HepG2 (cell line): ENCODE data around the gene PTH1R. TPM values are rescaled to one million over a fixed set of nuclear protein-coding genes. Genes with fewer than 3 reads are reported as not detected.

Experiments used
- ATAC-seq: fragments of 200-7000 bp; cut with Tn5 transposase; 3 replicates; pipeline ENCODE4 v1.9.1; 2020; ENCODE audit warnings: mild to moderate bottlenecking, moderate library complexity
- BruUV-seq: library from RNA; stranded (reverse); fragments of 400-500 nt; replicated peaks from 2 replicates; lab custom pipeline; 2021; lab: Mats Ljungman, UMichigan
- CTCF ChIA-PET: fragments of 300-600 bp; formaldehyde crosslinking; extraction: SDS; loops from one replicate; lab custom pipeline; 2021; ENCODE audit warnings: low total read pairs, inconsistent platforms, low intra/inter-chr PET ratio; lab: Yijun Ruan, JAX
- POLR2A ChIA-PET: fragments of 350-600 bp; sonication (Branson Sonifier 250); formaldehyde crosslinking; loops from one replicate; lab custom pipeline; 2020; ENCODE audit warnings: antibody characterized with exemption, inconsistent platforms; lab: Yijun Ruan, JAX
- DNase-seq: peaks from one replicate; pipeline ENCODE4 v3.0.0-alpha.2; 2015; ENCODE audit warnings: low spot score
- FAIRE-seq: peaks from 3 replicates; lab custom pipeline; 2011; peaks lifted over from hg19 to GRCh38; lab: Jason Lieb, UNC
- H2AFZ ChIP-seq: one replicate; pipeline ENCODE4 v1.6.1; 2011; ENCODE audit warnings: low read length, inconsistent platforms
- H3K27ac ChIP-seq: fragments of 300-600 bp; 3 replicates; pipeline ENCODE4 v1.8.0; 2011; ENCODE audit warnings: mixed run types, mild to moderate bottlenecking, mixed read lengths, low read length, inconsistent platforms; ENCODE audit not compliant: insufficient read depth; ENCODE audit errors: extremely low read length
- H3K27me3 ChIP-seq, 2 experiments: fragments of 200-600 bp in 1 of 2; 2 replicates in 1 of 2; 3 replicates in 1 of 2; pipeline versions ENCODE4 v1.6.0 to v1.8.0; 2011; ENCODE audit warnings: low read length in 2 of 2, mild to moderate bottlenecking in 2 of 2, moderate library complexity in 2 of 2, inconsistent platforms in 1 of 2; ENCODE audit not compliant: insufficient read depth in 2 of 2, control insufficient read depth in 1 of 2
- H3K36me3 ChIP-seq, 2 experiments: fragments of 200-600 bp in 1 of 2; replicated peaks in 1 of 2; 2 replicates in 1 of 2; 3 replicates in 1 of 2; pipeline versions ENCODE4 v1.5.1 to v1.8.0; 2011; ENCODE audit warnings: low read length in 2 of 2, inconsistent platforms in 1 of 2; ENCODE audit not compliant: insufficient read depth in 2 of 2, control insufficient read depth in 1 of 2
- H3K4me1 ChIP-seq: 2 replicates; pipeline ENCODE4 v1.5.1; 2012; ENCODE audit warnings: low read length, inconsistent platforms; ENCODE audit not compliant: insufficient read depth
- H3K4me2 ChIP-seq: 2 replicates; pipeline ENCODE4 v1.6.0; 2011; ENCODE audit warnings: low read depth, low read length, inconsistent platforms
- H3K4me3 ChIP-seq, 3 experiments: fragments of 200-600 bp in 1 of 3; sonication (generic), shearing (Covaris generic) in 1 of 3; replicated peaks in 1 of 3; 2 replicates each; pipeline ENCODE4 v1.5.1; 2011 to 2016; ENCODE audit warnings: low read length in 3 of 3, inconsistent platforms in 2 of 3, low read depth in 2 of 3, mild to moderate bottlenecking in 2 of 3, control low read depth in 1 of 3, mixed read lengths in 1 of 3; ENCODE audit not compliant: insufficient read depth in 1 of 3
- H3K79me2 ChIP-seq: one replicate; pipeline ENCODE4 v1.6.1; 2011; ENCODE audit warnings: low read length, inconsistent platforms; ENCODE audit not compliant: insufficient read depth
- H3K9ac ChIP-seq: 2 replicates; pipeline ENCODE4 v1.6.0; 2011; ENCODE audit warnings: mild to moderate bottlenecking, low read depth, low read length, inconsistent platforms; ENCODE audit not compliant: insufficient read depth
- H3K9me3 ChIP-seq: 2 replicates; pipeline ENCODE4 v1.5.1; 2012; ENCODE audit warnings: mild to moderate bottlenecking, low read length
- H4K20me1 ChIP-seq: 2 replicates; pipeline ENCODE4 v1.6.0; 2011; ENCODE audit warnings: inconsistent platforms, mild to moderate bottlenecking, low read length, moderate library complexity; ENCODE audit not compliant: insufficient read depth
- LCORL ChIP-seq, 2 experiments: fragments of 450-650 bp in 1 of 2; sonication (generic) in 1 of 2; formaldehyde crosslinking in 1 of 2; IDR thresholded peaks; 2 replicates each; pipeline versions ENCODE4 v1.5.0 to v1.6.1; 2017 to 2020; ENCODE audit warnings: antibody characterized with exemption in 1 of 2, missing genetic modification reagents in 1 of 2
- PLRG1 ChIP-seq: fragments of 450-650 bp; conservative IDR thresholded peaks from 2 replicates; pipeline ENCODE4 v1.6.1; 2016
- RBM22 ChIP-seq: fragments of 200-400 bp; formaldehyde crosslinking; optimal IDR thresholded peaks from 2 replicates; pipeline ENCODE3; 2017; ENCODE audit warnings: mild to moderate bottlenecking, low read length, moderate library complexity
- THRA ChIP-seq: sonication (generic); formaldehyde crosslinking; IDR thresholded peaks from 2 replicates; pipeline ENCODE4 v1.4.0; 2020; ENCODE audit warnings: missing genetic modification reagents, borderline replicate concordance
- ZBTB38 ChIP-seq: sonication (generic); formaldehyde crosslinking; IDR thresholded peaks from 2 replicates; pipeline ENCODE4 v1.5.1; 2020; ENCODE audit warnings: mild to moderate bottlenecking, missing genetic modification reagents
- ZFAT ChIP-seq: sonication (generic); formaldehyde crosslinking; conservative IDR thresholded peaks from 2 replicates; pipeline ENCODE4 v1.8.1; 2023; ENCODE audit warnings: missing genetic modification reagents, inconsistent platforms
- ZFP91 ChIP-seq: sonication (generic); formaldehyde crosslinking; IDR thresholded peaks from 2 replicates; pipeline ENCODE4 v1.9.0; 2022; ENCODE audit warnings: missing genetic modification reagents, mild to moderate bottlenecking, borderline replicate concordance
- ZNF17 ChIP-seq: sonication (generic); formaldehyde crosslinking; IDR thresholded peaks from 2 replicates; pipeline ENCODE4 v1.5.0; 2020; ENCODE audit warnings: mild to moderate bottlenecking, missing genetic modification reagents
- ZNF205 ChIP-seq: IDR thresholded peaks from 2 replicates; pipeline ENCODE4 v1.6.1; 2018; ENCODE audit warnings: missing biosample characterization, missing genetic modification reagents
- ZNF292 ChIP-seq: sonication (generic); formaldehyde crosslinking; IDR thresholded peaks from 2 replicates; pipeline ENCODE4 v1.8.1; 2022; ENCODE audit warnings: mild to moderate bottlenecking, low read depth, missing genetic modification reagents, borderline replicate concordance
- ZNF335 ChIP-seq: sonication (generic); formaldehyde crosslinking; IDR thresholded peaks from 2 replicates; pipeline ENCODE4 v1.4.0; 2020; ENCODE audit warnings: missing genetic modification reagents
- ZNF530 ChIP-seq: sonication (generic); formaldehyde crosslinking; IDR thresholded peaks from 2 replicates; pipeline ENCODE4 v1.5.0; 2020; ENCODE audit warnings: low read depth, mild to moderate bottlenecking, missing genetic modification reagents
- ZNF567 ChIP-seq: sonication (generic); formaldehyde crosslinking; IDR thresholded peaks from 2 replicates; pipeline ENCODE4 v1.8.1; 2023; ENCODE audit warnings: mild to moderate bottlenecking, missing genetic modification reagents, borderline replicate concordance
- ZNF607 ChIP-seq: sonication (generic); formaldehyde crosslinking; IDR thresholded peaks from 2 replicates; pipeline ENCODE4 v1.5.1; 2020; ENCODE audit warnings: missing genetic modification reagents, mild to moderate bottlenecking, borderline replicate concordance
- ZSCAN30 ChIP-seq: sonication (generic); formaldehyde crosslinking; IDR thresholded peaks from 2 replicates; pipeline ENCODE4 v1.5.0; 2020; ENCODE audit warnings: mild to moderate bottlenecking, missing genetic modification reagents
- WGBS: methylation state at CpG from one replicate; pipeline ENCODE4 v1.1.6; 2017; ENCODE audit warnings: low lambda C conversion rate; 5-methylcytosine and 5-hydroxymethylcytosine counted together
- in situ Hi-C: cut with HindIII; loops from 2 replicates; pipeline ENCODE4 v1.10.0; 2017; ENCODE audit warnings: low pct_unique_long_range_greater_than_20kb; ENCODE audit not compliant: extremely low pct_ligation_motif_present
- intact Hi-C: fragments of 100-400 bp; cut with micrococcal nuclease; formaldehyde crosslinking; loops from one replicate; pipeline ENCODE4 v1.10.0; 2022; ENCODE audit not compliant: unreplicated experiment
- polyA plus RNA-seq, 8 experiments: library from polyadenylated mRNA; depleted of rRNA in 3 of 8; stranded (reverse) in 7 of 8; unstranded in 1 of 8; fragments of >200 nt; fragmentation: Illumina TruSeq in 4 of 8; extraction: Trizol in 4 of 8; gene quantifications; 2 replicates each; pipeline versions ENCODE4 v1.2.1 to v1.2.3, GENCODE V29; 2011 to 2016; ENCODE audit warnings: low read depth in 4 of 8, missing spikeins in 1 of 8, mixed read lengths in 1 of 8; ENCODE audit not compliant: insufficient read depth in 1 of 8
- total RNA-seq, 5 experiments: library from RNA; depleted of rRNA; stranded (reverse); fragments of >200 nt; fragmentation: Illumina TruSeq; extraction: Trizol; gene quantifications; 2 replicates each; pipeline ENCODE4 v1.2.3, GENCODE V29; 2016; ENCODE audit warnings: low read depth in 1 of 5

Gene PTH1R
- total and polyA plus RNA-seq, 2 of the 13 experiments (the other 11 are each of a cell fraction or from before 2014, with no cell fraction given): not detected

GRCh38 chr3:46930166-46930944 lies 52.8 kb downstream of the PTH1R start:
- Histone ChIP-seq H3K79me2 (peaks cover 55% of the 10 kb centered on the region), H2AFZ (no peak overlapping the region), H3K4me3 (no peak overlapping the region), H3K4me1 (peaks cover 53% of the 10 kb centered on the region), H3K27ac (no peak overlapping the region), H3K9me3 (no peaks in the 10 kb centered on the region), H3K4me2 (no peak overlapping the region), H3K27me3 (no peaks in the 10 kb centered on the region), H3K9ac (no peak overlapping the region), H3K36me3 (peaks cover 17 to 53% of the 10 kb centered on the region in 2 experiments), H4K20me1 (peaks cover 31% of the 10 kb centered on the region)
- POLR2A ChIA-PET: interaction anchor here (0.8 to 2.1 kb wide), 2 partner anchors 13 to 49 kb away, joined by 4 to 6 read pairs; partner anchors contain the start of gene NBEAL2
- no peak for FAIRE-seq
- TF ChIP-seq RBM22 (peak; percentile 17), ZNF335 (CRISPR knock-in tag) (no peak)
- no TSS peak for BruUV-seq
- CTCF ChIA-PET: no interaction called here
- ATAC-seq: no peak
- DNase-seq: no peak
- WGBS: 96% methylated on average over 8 of the region's 9 CpGs
- in situ Hi-C loops: loop anchor here (5.0 kb wide), 1 partner anchor 52 kb away; no protein-coding TSS in a partner anchor
- intact Hi-C loops: no loop called here

- H3K9ac ChIP-seq: no peak overlapping the region
- no peaks in the 10 kb centered on the region for H3K27me3 ChIP-seq
- H4K20me1 ChIP-seq: peaks cover 35% of the 10 kb centered on the region
- POLR2A ChIA-PET: interaction anchor here (0.8 to 2.1 kb wide), 2 partner anchors 13 to 48 kb away, joined by 4 to 6 read pairs; partner anchors contain the start of gene NBEAL2
- no peak overlapping the region for H2AFZ ChIP-seq
- peaks cover 59% of the 10 kb centered on the region for H3K4me1 ChIP-seq
- H3K36me3 ChIP-seq: peaks cover 15 to 49% of the 10 kb centered on the region in 2 experiments
- ATAC-seq: no peak
- CTCF ChIA-PET: no interaction called here
- no peak overlapping the region for H3K4me3 ChIP-seq
- peaks cover 58% of the 10 kb centered on the region for H3K79me2 ChIP-seq
- DNase-seq: no peak
- no peaks in the 10 kb centered on the region for H3K9me3 ChIP-seq
- intact Hi-C loops: no loop called here
- no TSS peak for BruUV-seq
- H3K27ac ChIP-seq: peak overlapping the region; percentile 52
- in situ Hi-C loops: loop anchor here (5.0 kb wide), 1 partner anchor 51 kb away; no protein-coding TSS in a partner anchor
- H3K4me2 ChIP-seq: no peak overlapping the region
- no peak for FAIRE-seq
- WGBS: 95% methylated on average over 3 of the region's 3 CpGs
- TF ChIP-seq ZNF292 (no peak), ZNF205 (CRISPR knock-in tag) (no peak), LCORL (IDR thresholded peaks at IDR 0.05) (no peak), LCORL (CRISPR knock-in tag; IDR thresholded peaks at IDR 0.05) (no peak), ZNF530 (no peak), ZNF607 (no peak), ZBTB38 (CRISPR knock-in tag) (no peak), ZFAT (CRISPR knock-in tag) (no peak), ZSCAN30 (CRISPR knock-in tag) (no peak), ZNF567 (CRISPR knock-in tag) (no peak), ZNF17 (CRISPR knock-in tag) (no peak), PLRG1 (no peak), ZFP91 (CRISPR knock-in tag) (no peak), THRA (CRISPR knock-in tag) (no peak)
Observed at GRCh38 chr3:46930945-46931403, 53.5 kb downstream of the PTH1R start.
